Measurements from ENCODE around the gene OPRL1.

OPRL1 gene

DNA sequence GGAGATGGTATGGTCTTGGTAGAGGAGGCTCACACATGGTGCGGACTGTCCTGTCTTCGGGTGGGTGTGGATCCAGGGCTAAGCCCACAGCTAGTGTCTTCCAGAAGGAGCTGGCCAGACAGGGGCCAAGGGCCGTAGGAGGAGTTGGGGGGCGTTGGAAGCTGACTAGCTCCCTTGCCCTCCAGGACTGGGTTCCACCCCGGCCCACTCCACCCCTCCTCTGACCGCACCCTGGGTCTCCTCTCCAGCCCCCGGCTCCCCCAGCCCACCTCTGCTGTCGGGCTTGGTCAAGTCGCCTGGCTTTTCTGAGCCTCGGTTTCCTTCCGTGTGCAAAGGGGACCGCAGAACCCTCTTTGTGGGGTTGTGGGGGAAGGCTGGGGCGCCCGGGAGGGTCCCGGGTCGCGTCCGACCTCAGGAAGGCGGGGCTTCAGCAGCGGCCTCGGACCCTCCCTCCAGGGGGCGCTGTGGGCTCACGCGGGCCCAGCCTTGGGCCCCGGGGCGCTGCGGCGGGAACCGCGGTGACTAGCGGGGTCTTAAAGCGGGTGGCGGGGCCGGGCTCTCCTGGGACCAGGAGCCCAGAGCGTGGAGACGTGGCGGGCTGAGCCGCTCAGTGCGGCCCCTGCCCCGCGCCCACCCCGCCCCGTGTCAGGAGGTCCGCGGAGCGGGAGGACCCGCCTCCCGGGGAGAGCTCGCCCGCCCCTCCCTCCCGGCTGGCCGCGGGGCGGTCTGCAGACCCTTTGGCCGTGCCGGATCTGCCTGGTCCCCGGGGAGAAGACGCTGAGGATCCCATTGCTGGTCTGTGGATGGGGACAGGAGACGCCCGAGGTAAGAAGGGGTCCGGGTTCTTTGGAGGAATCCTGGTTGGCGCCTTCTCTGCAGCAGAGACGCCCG is 22.1 kb downstream of the OPRL1 start (continued):
- TF ChIP-seq, protein P1, sequence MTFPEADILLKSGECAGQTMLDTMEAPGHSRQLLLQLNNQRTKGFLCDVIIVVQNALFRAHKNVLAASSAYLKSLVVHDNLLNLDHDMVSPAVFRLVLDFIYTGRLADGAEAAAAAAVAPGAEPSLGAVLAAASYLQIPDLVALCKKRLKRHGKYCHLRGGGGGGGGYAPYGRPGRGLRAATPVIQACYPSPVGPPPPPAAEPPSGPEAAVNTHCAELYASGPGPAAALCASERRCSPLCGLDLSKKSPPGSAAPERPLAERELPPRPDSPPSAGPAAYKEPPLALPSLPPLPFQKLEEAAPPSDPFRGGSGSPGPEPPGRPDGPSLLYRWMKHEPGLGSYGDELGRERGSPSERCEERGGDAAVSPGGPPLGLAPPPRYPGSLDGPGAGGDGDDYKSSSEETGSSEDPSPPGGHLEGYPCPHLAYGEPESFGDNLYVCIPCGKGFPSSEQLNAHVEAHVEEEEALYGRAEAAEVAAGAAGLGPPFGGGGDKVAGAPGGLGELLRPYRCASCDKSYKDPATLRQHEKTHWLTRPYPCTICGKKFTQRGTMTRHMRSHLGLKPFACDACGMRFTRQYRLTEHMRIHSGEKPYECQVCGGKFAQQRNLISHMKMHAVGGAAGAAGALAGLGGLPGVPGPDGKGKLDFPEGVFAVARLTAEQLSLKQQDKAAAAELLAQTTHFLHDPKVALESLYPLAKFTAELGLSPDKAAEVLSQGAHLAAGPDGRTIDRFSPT (tag by site-specific recombination; IDR thresholded peaks at IDR 0.05) = no peak
- TF ChIP-seq, protein P2, sequence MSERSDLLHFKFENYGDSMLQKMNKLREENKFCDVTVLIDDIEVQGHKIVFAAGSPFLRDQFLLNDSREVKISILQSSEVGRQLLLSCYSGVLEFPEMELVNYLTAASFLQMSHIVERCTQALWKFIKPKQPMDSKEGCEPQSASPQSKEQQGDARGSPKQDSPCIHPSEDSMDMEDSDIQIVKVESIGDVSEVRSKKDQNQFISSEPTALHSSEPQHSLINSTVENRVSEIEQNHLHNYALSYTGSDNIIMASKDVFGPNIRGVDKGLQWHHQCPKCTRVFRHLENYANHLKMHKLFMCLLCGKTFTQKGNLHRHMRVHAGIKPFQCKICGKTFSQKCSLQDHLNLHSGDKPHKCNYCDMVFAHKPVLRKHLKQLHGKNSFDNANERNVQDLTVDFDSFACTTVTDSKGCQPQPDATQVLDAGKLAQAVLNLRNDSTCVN (tag by site-specific recombination; optimal IDR thresholded peaks at IDR 0.05) = peak; percentile 62
- TF ChIP-seq ZNF398 (tag by site-specific recombination; IDR thresholded peaks at IDR 0.05) = no peak
- TF ChIP-seq ZNF221 (tag by site-specific recombination; IDR thresholded peaks at IDR 0.05; ENCODE audit: borderline replicate concordance) = no peak
- no peak for TF ChIP-seq ZNF585B (tag by site-specific recombination; IDR thresholded peaks at IDR 0.05)
- TF ChIP-seq BCL11B (tag by site-specific recombination; IDR thresholded peaks at IDR 0.05; ENCODE audit: low read depth) = no peak
- TF ChIP-seq ZNF660 (tag by site-specific recombination; IDR thresholded peaks at IDR 0.05) = no peak
- TF ChIP-seq ZNF777 (tag by site-specific recombination; IDR thresholded peaks at IDR 0.05; ENCODE audit: borderline replicate concordance) = no peak
- no peak for TF ChIP-seq GLI2 (tag by site-specific recombination; IDR thresholded peaks at IDR 0.05; ENCODE audit: borderline replicate concordance, low read depth)
- TF ChIP-seq, protein P3, sequence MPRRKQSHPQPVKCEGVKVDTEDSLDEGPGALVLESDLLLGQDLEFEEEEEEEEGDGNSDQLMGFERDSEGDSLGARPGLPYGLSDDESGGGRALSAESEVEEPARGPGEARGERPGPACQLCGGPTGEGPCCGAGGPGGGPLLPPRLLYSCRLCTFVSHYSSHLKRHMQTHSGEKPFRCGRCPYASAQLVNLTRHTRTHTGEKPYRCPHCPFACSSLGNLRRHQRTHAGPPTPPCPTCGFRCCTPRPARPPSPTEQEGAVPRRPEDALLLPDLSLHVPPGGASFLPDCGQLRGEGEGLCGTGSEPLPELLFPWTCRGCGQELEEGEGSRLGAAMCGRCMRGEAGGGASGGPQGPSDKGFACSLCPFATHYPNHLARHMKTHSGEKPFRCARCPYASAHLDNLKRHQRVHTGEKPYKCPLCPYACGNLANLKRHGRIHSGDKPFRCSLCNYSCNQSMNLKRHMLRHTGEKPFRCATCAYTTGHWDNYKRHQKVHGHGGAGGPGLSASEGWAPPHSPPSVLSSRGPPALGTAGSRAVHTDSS (tag by site-specific recombination; IDR thresholded peaks at IDR 0.05) = no peak
- TF ChIP-seq ZNF175 (tag by site-specific recombination; IDR thresholded peaks at IDR 0.05) = no peak
- no peak for TF ChIP-seq ZNF155 (tag by site-specific recombination; IDR thresholded peaks at IDR 0.05)
- TF ChIP-seq ZNF449 (tag by site-specific recombination; IDR thresholded peaks at IDR 0.05) = 0 out of 2 replicates have a peak, but pooled peaks have one; percentile 22
- no peak for TF ChIP-seq ZNF571 (tag by site-specific recombination; IDR thresholded peaks at IDR 0.05)
- peak; percentile 93 for TF ChIP-seq ZFP69B (tag by site-specific recombination; IDR thresholded peaks at IDR 0.05)
- no peak for TF ChIP-seq ZBTB48 (tag by site-specific recombination; IDR thresholded peaks at IDR 0.05)
- TF ChIP-seq ZNF701 (tag by site-specific recombination; IDR thresholded peaks at IDR 0.05) = no peak
- no peak for TF ChIP-seq ZNF157 (tag by site-specific recombination; IDR thresholded peaks at IDR 0.05)
- TF ChIP-seq RBAK (tag by site-specific recombination; IDR thresholded peaks at IDR 0.05) = no peak
- TF ChIP-seq PATZ1 (tag by site-specific recombination; IDR thresholded peaks at IDR 0.05) = peak; percentile 76
- TF ChIP-seq ZNF335 (tag by site-specific recombination; conservative IDR thresholded peaks at IDR 0.05) = peak; percentile 81
- no peak for TF ChIP-seq ZNF354C (tag by site-specific recombination; IDR thresholded peaks at IDR 0.05; ENCODE audit: borderline replicate concordance, low read depth)
- TF ChIP-seq, protein P4, sequence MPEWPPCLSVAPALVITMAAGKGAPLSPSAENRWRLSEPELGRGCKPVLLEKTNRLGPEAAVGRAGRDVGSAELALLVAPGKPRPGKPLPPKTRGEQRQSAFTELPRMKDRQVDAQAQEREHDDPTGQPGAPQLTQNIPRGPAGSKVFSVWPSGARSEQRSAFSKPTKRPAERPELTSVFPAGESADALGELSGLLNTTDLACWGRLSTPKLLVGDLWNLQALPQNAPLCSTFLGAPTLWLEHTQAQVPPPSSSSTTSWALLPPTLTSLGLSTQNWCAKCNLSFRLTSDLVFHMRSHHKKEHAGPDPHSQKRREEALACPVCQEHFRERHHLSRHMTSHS (tag by site-specific recombination; IDR thresholded peaks at IDR 0.05) = no peak

Data from HEK293 (cell line).